Neural cell (in vitro differentiated cells): ENCODE results near the gene ZBTB44. TPM values are rescaled to one million over a fixed set of nuclear protein-coding genes. Genes with fewer than 3 reads are reported as not detected.

Experiments
- H2AFZ ChIP-seq: fragments of 200-600, 300-800 bp; sonication (generic), shearing (Covaris generic); 2 replicates; pipeline ENCODE4 v1.6.0; 2014; ENCODE audit warnings: low read depth, mild to moderate bottlenecking, antibody characterized with exemption, low read length, moderate library complexity
- H3F3A ChIP-seq: fragments of 200-600 bp; shearing (Covaris generic); 2 replicates; pipeline ENCODE4 v1.6.1; 2016; ENCODE audit warnings: mild to moderate bottlenecking, moderate library complexity, mixed read lengths, antibody characterized with exemption, low read length; ENCODE audit not compliant: insufficient read depth, poor library complexity, severe bottlenecking
- H3K27ac ChIP-seq: fragments of 200-600, 300-800 bp; sonication (generic), shearing (Covaris generic); 2 replicates; pipeline ENCODE4 v1.5.1; 2014; ENCODE audit warnings: mild to moderate bottlenecking, low read length, moderate library complexity
- H3K27me3 ChIP-seq: fragments of 300-800, 200-600 bp; sonication (generic), shearing (Covaris generic); 2 replicates; pipeline ENCODE4 v1.6.0; 2014; ENCODE audit warnings: mild to moderate bottlenecking, low read depth, low read length, moderate library complexity; ENCODE audit not compliant: insufficient read depth
- H3K36me3 ChIP-seq: fragments of 300-800, 200-600 bp; sonication (generic), shearing (Covaris generic); 2 replicates; pipeline ENCODE4 v1.5.1; 2014; ENCODE audit warnings: mild to moderate bottlenecking, antibody characterized with exemption, low read length, moderate library complexity; ENCODE audit not compliant: insufficient read depth
- H3K4me2 ChIP-seq: fragments of 300-800, 200-600 bp; sonication (generic), shearing (Covaris generic); 2 replicates; pipeline ENCODE4 v1.6.0; 2014; ENCODE audit warnings: mild to moderate bottlenecking, low read length
- H3K4me3 ChIP-seq: fragments of 300-800, 200-600 bp; sonication (generic), shearing (Covaris generic); 2 replicates; pipeline ENCODE4 v1.5.1; 2014; ENCODE audit warnings: mild to moderate bottlenecking, low read length, moderate library complexity
- H3K79me2 ChIP-seq: fragments of 200-600 bp; shearing (Covaris generic); replicated peaks from 2 replicates; pipeline ENCODE4 v1.6.0; 2014; ENCODE audit warnings: mild to moderate bottlenecking, low read length, moderate library complexity; ENCODE audit not compliant: insufficient read depth
- H3K9ac ChIP-seq: fragments of 300-800, 200-600 bp; sonication (generic), shearing (Covaris generic); 2 replicates; pipeline ENCODE4 v1.6.1; 2016; ENCODE audit warnings: mild to moderate bottlenecking, low read length, mixed read lengths
- H3K9me2 ChIP-seq: fragments of 200-600 bp; shearing (Covaris generic); 2 replicates; pipeline ENCODE4 v1.6.1; 2016; ENCODE audit warnings: mild to moderate bottlenecking, low read length, mixed read lengths; ENCODE audit not compliant: insufficient read depth
- H3K9me3 ChIP-seq: fragments of 200-600, 300-800 bp; sonication (generic), shearing (Covaris generic); 2 replicates; pipeline ENCODE4 v1.6.1; 2016; ENCODE audit warnings: mild to moderate bottlenecking, mixed run types, low read length, moderate library complexity, mixed read lengths
- H4K20me1 ChIP-seq: fragments of 200-600 bp; shearing (Covaris generic); 2 replicates; pipeline ENCODE4 v1.6.1; 2016; ENCODE audit warnings: mild to moderate bottlenecking, mixed run types; ENCODE audit not compliant: insufficient read depth
- EP300 ChIP-seq: fragments of 450-650 bp; conservative IDR thresholded peaks from 2 replicates; pipeline ENCODE4 v1.6.1; 2014; ENCODE audit warnings: antibody characterized with exemption, mild to moderate bottlenecking, moderate library complexity; ENCODE audit not compliant: poor library complexity, severe bottlenecking
- EZH2 ChIP-seq: fragments of 200-600, 300-800 bp; shearing (Covaris generic), sonication (generic); IDR thresholded peaks from 2 replicates; pipeline ENCODE4 v1.6.1; 2014; ENCODE audit warnings: antibody characterized with exemption, low read length, borderline replicate concordance, mild to moderate bottlenecking; ENCODE audit not compliant: insufficient read depth, poor library complexity, severe bottlenecking
- MXI1 ChIP-seq: fragments of 450-650 bp; conservative IDR thresholded peaks from 2 replicates; pipeline ENCODE4 v1.6.1; 2014; ENCODE audit warnings: antibody characterized with exemption, mild to moderate bottlenecking; ENCODE audit not compliant: poor library complexity, severe bottlenecking
- POLR2AphosphoS5 ChIP-seq: IDR thresholded peaks from 2 replicates; pipeline ENCODE4 v1.6.1; 2012
- RAD21 ChIP-seq: fragments of 450-650 bp; conservative IDR thresholded peaks from 2 replicates; pipeline ENCODE4 v1.6.1; 2014; ENCODE audit warnings: antibody characterized with exemption, mild to moderate bottlenecking, moderate library complexity
- SMC3 ChIP-seq: fragments of 450-650 bp; conservative IDR thresholded peaks from 2 replicates; pipeline ENCODE4 v1.6.1; 2014; ENCODE audit warnings: antibody characterized with exemption, mild to moderate bottlenecking, moderate library complexity; ENCODE audit not compliant: poor library complexity
- TAF1 ChIP-seq: IDR thresholded peaks from 2 replicates; pipeline ENCODE4 v1.6.1; 2012; ENCODE audit warnings: low read depth
- polyA plus RNA-seq: library from polyadenylated mRNA; depleted of rRNA; stranded (reverse); fragments of >200 nt; gene quantifications from 2 replicates; pipeline ENCODE4 v1.2.3, GENCODE V29; 2014
- TF ChIP-seq, protein P1 (sequence below): fragments of 450-650 bp; IDR thresholded peaks from 2 replicates; pipeline ENCODE4 v1.5.1; 2014; ENCODE audit warnings: antibody characterized with exemption, mild to moderate bottlenecking, moderate library complexity; ENCODE audit not compliant: poor library complexity, severe bottlenecking
- TF ChIP-seq, protein P2 (sequence below): IDR thresholded peaks from 2 replicates; pipeline ENCODE4 v1.6.1; 2012; ENCODE audit warnings: borderline replicate concordance

ZBTB44 gene
- polyA plus RNA-seq, 1 donor from 2014 or later = 23.3 TPM

DNA sequence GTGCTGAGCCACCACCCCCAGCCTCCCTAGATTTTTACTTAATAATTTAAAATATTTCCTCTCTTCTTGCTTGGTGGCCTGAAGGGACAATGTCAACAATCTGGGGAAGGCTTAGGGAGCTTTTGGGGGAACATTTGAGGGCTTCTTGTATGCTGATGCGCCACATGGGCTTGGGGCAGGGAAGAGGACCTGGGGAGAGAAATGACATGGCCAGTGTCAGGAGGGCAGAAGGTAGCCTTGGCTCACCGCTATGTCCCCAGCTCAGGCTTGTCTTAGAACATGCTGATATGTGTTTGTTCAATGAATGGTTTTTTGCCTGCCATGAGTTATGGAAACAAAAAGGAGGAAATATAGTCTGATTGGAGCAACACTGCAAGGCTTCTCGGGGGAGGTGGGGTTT is 103.6 kb downstream of the ZBTB44 start:
- Histone ChIP-seq H3K4me3 (no peak overlapping the region), H3K27me3 (no peaks in the 10 kb centered on the region), H3K9me3 (no peaks in the 10 kb centered on the region), H3K79me2 (no peaks in the 10 kb centered on the region), H3K27ac (no peak overlapping the region), H3K9me2 (no peaks in the 10 kb centered on the region), H2AFZ (no peak overlapping the region), H4K20me1 (no peaks in the 10 kb centered on the region), H3K4me2 (no peak overlapping the region), H3K9ac (no peak overlapping the region), H3K36me3 (no peaks in the 10 kb centered on the region), H3F3A (no peaks in the 10 kb centered on the region)
- TF ChIP-seq MXI1 = no peak
- TF ChIP-seq SMC3 = no peak
- no peak for TF ChIP-seq POLR2AphosphoS5
- no peak for TF ChIP-seq EZH2
- no peak for TF ChIP-seq EP300
- TF ChIP-seq TAF1 = no peak
- TF ChIP-seq, protein P1, sequence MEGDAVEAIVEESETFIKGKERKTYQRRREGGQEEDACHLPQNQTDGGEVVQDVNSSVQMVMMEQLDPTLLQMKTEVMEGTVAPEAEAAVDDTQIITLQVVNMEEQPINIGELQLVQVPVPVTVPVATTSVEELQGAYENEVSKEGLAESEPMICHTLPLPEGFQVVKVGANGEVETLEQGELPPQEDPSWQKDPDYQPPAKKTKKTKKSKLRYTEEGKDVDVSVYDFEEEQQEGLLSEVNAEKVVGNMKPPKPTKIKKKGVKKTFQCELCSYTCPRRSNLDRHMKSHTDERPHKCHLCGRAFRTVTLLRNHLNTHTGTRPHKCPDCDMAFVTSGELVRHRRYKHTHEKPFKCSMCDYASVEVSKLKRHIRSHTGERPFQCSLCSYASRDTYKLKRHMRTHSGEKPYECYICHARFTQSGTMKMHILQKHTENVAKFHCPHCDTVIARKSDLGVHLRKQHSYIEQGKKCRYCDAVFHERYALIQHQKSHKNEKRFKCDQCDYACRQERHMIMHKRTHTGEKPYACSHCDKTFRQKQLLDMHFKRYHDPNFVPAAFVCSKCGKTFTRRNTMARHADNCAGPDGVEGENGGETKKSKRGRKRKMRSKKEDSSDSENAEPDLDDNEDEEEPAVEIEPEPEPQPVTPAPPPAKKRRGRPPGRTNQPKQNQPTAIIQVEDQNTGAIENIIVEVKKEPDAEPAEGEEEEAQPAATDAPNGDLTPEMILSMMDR = no peak
- TF ChIP-seq RAD21 = no peak
- TF ChIP-seq, protein P2, sequence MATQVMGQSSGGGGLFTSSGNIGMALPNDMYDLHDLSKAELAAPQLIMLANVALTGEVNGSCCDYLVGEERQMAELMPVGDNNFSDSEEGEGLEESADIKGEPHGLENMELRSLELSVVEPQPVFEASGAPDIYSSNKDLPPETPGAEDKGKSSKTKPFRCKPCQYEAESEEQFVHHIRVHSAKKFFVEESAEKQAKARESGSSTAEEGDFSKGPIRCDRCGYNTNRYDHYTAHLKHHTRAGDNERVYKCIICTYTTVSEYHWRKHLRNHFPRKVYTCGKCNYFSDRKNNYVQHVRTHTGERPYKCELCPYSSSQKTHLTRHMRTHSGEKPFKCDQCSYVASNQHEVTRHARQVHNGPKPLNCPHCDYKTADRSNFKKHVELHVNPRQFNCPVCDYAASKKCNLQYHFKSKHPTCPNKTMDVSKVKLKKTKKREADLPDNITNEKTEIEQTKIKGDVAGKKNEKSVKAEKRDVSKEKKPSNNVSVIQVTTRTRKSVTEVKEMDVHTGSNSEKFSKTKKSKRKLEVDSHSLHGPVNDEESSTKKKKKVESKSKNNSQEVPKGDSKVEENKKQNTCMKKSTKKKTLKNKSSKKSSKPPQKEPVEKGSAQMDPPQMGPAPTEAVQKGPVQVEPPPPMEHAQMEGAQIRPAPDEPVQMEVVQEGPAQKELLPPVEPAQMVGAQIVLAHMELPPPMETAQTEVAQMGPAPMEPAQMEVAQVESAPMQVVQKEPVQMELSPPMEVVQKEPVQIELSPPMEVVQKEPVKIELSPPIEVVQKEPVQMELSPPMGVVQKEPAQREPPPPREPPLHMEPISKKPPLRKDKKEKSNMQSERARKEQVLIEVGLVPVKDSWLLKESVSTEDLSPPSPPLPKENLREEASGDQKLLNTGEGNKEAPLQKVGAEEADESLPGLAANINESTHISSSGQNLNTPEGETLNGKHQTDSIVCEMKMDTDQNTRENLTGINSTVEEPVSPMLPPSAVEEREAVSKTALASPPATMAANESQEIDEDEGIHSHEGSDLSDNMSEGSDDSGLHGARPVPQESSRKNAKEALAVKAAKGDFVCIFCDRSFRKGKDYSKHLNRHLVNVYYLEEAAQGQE = no peak

DNA sequence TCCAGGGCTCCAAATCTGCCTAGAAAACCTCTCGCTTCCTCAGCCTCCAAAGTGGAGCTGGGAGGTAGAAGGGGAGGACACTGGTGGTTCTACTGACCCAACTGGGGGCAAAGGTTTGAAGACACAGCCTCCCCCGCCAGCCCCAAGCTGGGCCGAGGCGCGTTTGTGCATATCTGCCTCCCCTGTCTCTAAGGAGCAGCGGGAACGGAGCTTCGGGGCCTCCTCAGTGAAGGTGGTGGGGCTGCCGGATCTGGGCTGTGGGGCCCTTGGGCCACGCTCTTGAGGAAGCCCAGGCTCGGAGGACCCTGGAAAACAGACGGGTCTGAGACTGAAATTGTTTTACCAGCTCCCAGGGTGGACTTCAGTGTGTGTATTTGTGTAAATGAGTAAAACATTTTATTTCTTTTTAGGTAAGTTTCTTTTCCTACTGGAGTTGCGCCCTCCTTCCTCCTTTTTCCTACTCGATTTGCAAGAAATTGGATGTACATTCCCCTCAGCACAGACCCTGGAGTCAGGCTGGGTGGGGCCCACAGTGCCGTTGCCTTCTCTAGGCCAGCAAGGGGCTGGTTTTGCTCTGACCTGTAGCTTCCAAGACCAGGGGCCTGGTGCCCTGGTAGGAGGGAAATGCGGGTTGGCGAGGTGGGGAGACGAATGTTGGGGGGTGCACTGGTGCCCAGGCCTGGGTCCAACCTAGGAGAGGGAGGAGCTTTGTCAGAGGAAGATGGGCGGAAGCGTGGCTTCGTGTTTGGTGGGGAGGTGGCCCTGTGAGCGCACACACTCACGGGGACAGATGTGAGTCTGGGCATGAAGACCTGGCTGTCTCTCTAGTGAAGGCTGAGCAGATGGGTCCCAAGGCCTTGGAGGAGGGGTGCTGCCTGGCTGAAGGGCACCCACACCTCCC is 104.5 kb downstream of the ZBTB44 start:
- Histone ChIP-seq H3K9ac (no peak overlapping the region), H3K4me2 (no peak overlapping the region), H2AFZ (no peak overlapping the region), H3K27ac (no peak overlapping the region), H4K20me1 (no peaks in the 10 kb centered on the region), H3K27me3 (no peaks in the 10 kb centered on the region), H3K9me2 (no peaks in the 10 kb centered on the region), H3F3A (no peaks in the 10 kb centered on the region), H3K79me2 (no peaks in the 10 kb centered on the region), H3K4me3 (no peak overlapping the region), H3K9me3 (no peaks in the 10 kb centered on the region), H3K36me3 (no peaks in the 10 kb centered on the region)
- TF ChIP-seq, protein P1 = no peak
- TF ChIP-seq EZH2 (no peak), SMC3 (no peak), TAF1 (no peak), RAD21 (no peak)
